MM.1S (cell line): ENCODE measurements around the gene PCOLCE2.

ENCODE experiments used
- CTCF ChIP-seq: fragments of 300-600 bp; sonication (generic); IDR thresholded peaks from 2 replicates; pipeline ENCODE4 v1.5.1; 2016; ENCODE audit warnings: antibody characterized with exemption, low read length, mixed read lengths
- EZH2 ChIP-seq: fragments of 300-600 bp; sonication (generic); optimal IDR thresholded peaks from 2 replicates; pipeline ENCODE3; 2017; ENCODE audit warnings: low read depth, mild to moderate bottlenecking, antibody characterized with exemption, low read length, mixed read lengths

- no peak for TF ChIP-seq EZH2
- no peak for TF ChIP-seq CTCF
These were observed 30.8 kb downstream of the PCOLCE2 start for GRCh38 chr3:142858043-142858442.
